NB4 (cell line): Measurements from ENCODE around the gene ZBTB5.

Source experiments
- CTCF ChIP-seq: IDR thresholded peaks from one replicate; pipeline ENCODE4 v1.5.1; 2012; ENCODE audit warnings: low read depth, low read length
- TF ChIP-seq, protein P1 (sequence below): IDR thresholded peaks from 2 replicates; pipeline ENCODE4 v1.6.1; 2011; ENCODE audit warnings: low read depth, low read length

DNA sequence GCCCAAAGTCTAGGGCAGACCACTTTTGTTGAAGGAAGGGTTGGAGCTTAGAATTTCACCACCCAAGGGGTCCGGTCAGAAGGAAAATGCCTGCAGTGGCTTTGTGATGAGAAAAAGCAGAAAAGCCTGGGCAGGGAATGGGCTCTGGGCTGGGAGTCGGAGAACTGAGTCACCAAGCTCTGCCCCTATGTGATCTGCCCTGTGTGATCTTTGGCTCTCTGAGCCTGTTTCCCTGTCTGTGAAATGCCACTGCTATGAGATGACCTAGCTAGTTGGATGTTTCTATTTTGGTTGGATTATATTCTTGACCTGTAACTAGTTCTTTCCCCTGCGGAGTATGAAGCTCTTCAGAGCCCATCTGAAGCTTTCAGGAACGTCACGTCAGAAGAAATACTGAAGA, 30.3 kb upstream of the ZBTB5 start:
- TF ChIP-seq, protein P1, sequence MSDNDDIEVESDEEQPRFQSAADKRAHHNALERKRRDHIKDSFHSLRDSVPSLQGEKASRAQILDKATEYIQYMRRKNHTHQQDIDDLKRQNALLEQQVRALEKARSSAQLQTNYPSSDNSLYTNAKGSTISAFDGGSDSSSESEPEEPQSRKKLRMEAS: no peak
- no peak for TF ChIP-seq CTCF
